Thyroid gland (tissue), 4 donors: Measurements from ENCODE around the gene OLAH. TPM values are rescaled to one million over a fixed set of nuclear protein-coding genes. Genes with fewer than 3 reads are reported as not detected.

Experiments used
- DNase-seq, 2 donors: peaks; one replicate each; pipeline ENCODE4 v3.0.0-alpha.2; 2019
- H3K27ac ChIP-seq, 3 donors: fragments of 200-600 bp; sonication (generic); 1 replicate in 2 of 3; 2 replicates in 1 of 3; pipeline ENCODE4 v1.5.1; 2016 to 2019; ENCODE audit warnings: mild to moderate bottlenecking in 1 of 3, moderate library complexity in 1 of 3
- H3K27me3 ChIP-seq: fragments of 200-600 bp; sonication (generic); one replicate; pipeline ENCODE4 v1.5.1; 2019
- H3K36me3 ChIP-seq, 2 donors: fragments of 200-600 bp; sonication (generic); one replicate each; pipeline ENCODE4 v1.5.1; 2016 to 2019
- H3K4me1 ChIP-seq, 2 donors: fragments of 200-600 bp; sonication (generic); one replicate each; pipeline ENCODE4 v1.5.1; 2017 to 2019
- H3K4me3 ChIP-seq, 3 donors: fragments of 200-600 bp; sonication (generic); replicated peaks in 1 of 3; 1 replicate in 2 of 3; 2 replicates in 1 of 3; pipeline ENCODE4 v1.5.1; 2016; ENCODE audit warnings: mild to moderate bottlenecking in 1 of 3
- H3K9me3 ChIP-seq: fragments of 200-600 bp; sonication (generic); one replicate; pipeline ENCODE4 v1.5.1; 2017
- CTCF ChIP-seq, 6 experiments: fragments of 200-600 bp in 3 of 6; fragments of 450-650 bp in 3 of 6; sonication (generic) in 3 of 6; IDR thresholded peaks; one replicate each; pipeline ENCODE4 v1.5.1; 2016 to 2019; ENCODE audit warnings: antibody characterized with exemption in 6 of 6, mild to moderate bottlenecking in 2 of 6, inconsistent platforms in 1 of 6, moderate library complexity in 1 of 6
- POLR2A ChIP-seq, 2 donors: fragments of 450-650 bp; IDR thresholded peaks; one replicate each; pipeline ENCODE4 v1.6.1; 2017; ENCODE audit warnings: antibody characterized with exemption in 2 of 2, mild to moderate bottlenecking in 2 of 2, moderate library complexity in 1 of 2
- WGBS, 2 donors: methylation state at CpG; one replicate each; pipeline ENCODE4 v1.1.5; 2017; 5-methylcytosine and 5-hydroxymethylcytosine counted together
- intact Hi-C: fragments of 100-400 bp; cut with DNase I; formaldehyde crosslinking; loops from one replicate; pipeline ENCODE4 v1.15.1; 2023
- total RNA-seq, 4 donors: library from RNA; depleted of rRNA; stranded (reverse); fragments of >200 nt; gene quantifications; one replicate each; pipeline ENCODE4 v1.2.3, GENCODE V29; 2016

The OLAH gene
- total RNA-seq, 4 donors from 2014 or later = 4.8 TPM; not detected in 3

- TF ChIP-seq CTCF (IDR thresholded peaks at IDR 0.05) = no peak
- intact Hi-C loops = no loop called here
- Histone ChIP-seq H3K4me3 (no peak overlapping the region), H3K9me3 (no peaks in the 10 kb centered on the region), H3K36me3 (no peaks in the 10 kb centered on the region), H3K4me1 (peaks cover 0 to 11% of the 10 kb centered on the region in 2 donors), H3K27ac (no peak overlapping the region), H3K27me3 (no peaks in the 10 kb centered on the region)
- DNase-seq = no peak
- 53 to 68% methylated on average over 3 of the region's 3 CpGs for WGBS, 2 donors
Observed at GRCh38 chr10:15027741-15028140, 16.0 kb upstream of the OLAH start.

- Histone ChIP-seq H3K4me1 (no peaks in the 10 kb centered on the region), H3K27me3 (no peaks in the 10 kb centered on the region), H3K36me3 (no peaks in the 10 kb centered on the region), H3K9me3 (no peaks in the 10 kb centered on the region), H3K27ac (no peak overlapping the region), H3K4me3 (no peak overlapping the region)
- intact Hi-C loops = no loop called here
- 75 to 79% methylated on average over 18 of the region's 18 CpGs for WGBS, 2 donors
- DNase-seq = no peak
- TF ChIP-seq POLR2A (IDR thresholded peaks at IDR 0.05) = no peak
- no peak for TF ChIP-seq CTCF (IDR thresholded peaks at IDR 0.05)
Observed at GRCh38 chr10:15035385-15036301, 8.1 kb upstream of the OLAH start.

- Histone ChIP-seq H3K9me3 (no peaks in the 10 kb centered on the region), H3K36me3 (no peaks in the 10 kb centered on the region), H3K27ac (no peak overlapping the region), H3K27me3 (no peaks in the 10 kb centered on the region), H3K4me3 (no peak overlapping the region), H3K4me1 (no peaks in the 10 kb centered on the region)
- TF ChIP-seq CTCF (IDR thresholded peaks at IDR 0.05) = no peak
- TF ChIP-seq POLR2A (IDR thresholded peaks at IDR 0.05) = no peak
- intact Hi-C loops = no loop called here
- DNase-seq = no peak
- 83 to 93% methylated on average over 4 of the region's 4 CpGs for WGBS, 2 donors
Observed at GRCh38 chr10:15037691-15038090, 6.1 kb upstream of the OLAH start.

- H3K4me3 ChIP-seq = no peak overlapping the region
- no peak overlapping the region for H3K27ac ChIP-seq
- H3K27me3 ChIP-seq = no peaks in the 10 kb centered on the region
- H3K4me1 ChIP-seq = no peaks in the 10 kb centered on the region
- no peaks in the 10 kb centered on the region for H3K9me3 ChIP-seq
- H3K36me3 ChIP-seq = no peaks in the 10 kb centered on the region
- no peak for DNase-seq
- intact Hi-C loops = no loop called here
- TF ChIP-seq CTCF (IDR thresholded peaks at IDR 0.05) = no peak
- no peak for TF ChIP-seq POLR2A (IDR thresholded peaks at IDR 0.05)
- WGBS, 2 donors = 84 to 88% methylated on average over 10 of the region's 10 CpGs
Observed at GRCh38 chr10:15038416-15038815, 5.3 kb upstream of the OLAH start.

GRCh38 chr10:15045380-15045779 lies 1.6 kb downstream of the OLAH start:
- no peaks in the 10 kb centered on the region for H3K36me3 ChIP-seq
- peak overlapping the region in 1 of 3 donors; percentile 40 for H3K27ac ChIP-seq
- WGBS, 2 donors = 67 to 95% methylated on average over 1 of the region's 1 CpG
- DNase-seq = no peak
- intact Hi-C loops = no loop called here
- H3K9me3 ChIP-seq = no peaks in the 10 kb centered on the region
- TF ChIP-seq CTCF (IDR thresholded peaks at IDR 0.05) = no peak
- no peak for TF ChIP-seq POLR2A (IDR thresholded peaks at IDR 0.05)
- H3K4me3 ChIP-seq = no peak overlapping the region
- H3K4me1 ChIP-seq = peaks cover 5 to 21% of the 10 kb centered on the region in 2 donors
- H3K27me3 ChIP-seq = no peaks in the 10 kb centered on the region
